BLaER1 (cell line): ENCODE results near the gene IDH2.
A peak's percentile ranks its signal among the peaks of the same experiment; 100 is the strongest.

Experiments used
- H3K27ac ChIP-seq: shearing (Covaris generic); formaldehyde crosslinking; 2 replicates; pipeline ENCODE4 v1.8.1; 2022
- H3K27me3 ChIP-seq: shearing (Covaris generic); formaldehyde crosslinking; 2 replicates; pipeline ENCODE4 v1.8.1; 2022
- H3K36me3 ChIP-seq: shearing (Covaris generic); formaldehyde crosslinking; 2 replicates; pipeline ENCODE4 v1.8.1; 2022
- H3K4me1 ChIP-seq: shearing (Covaris generic); formaldehyde crosslinking; 2 replicates; pipeline ENCODE4 v1.8.1; 2022
- H3K4me2 ChIP-seq: shearing (Covaris generic); formaldehyde crosslinking; 2 replicates; pipeline ENCODE4 v1.8.1; 2022
- H3K4me3 ChIP-seq: shearing (Covaris generic); formaldehyde crosslinking; 2 replicates; pipeline ENCODE4 v1.8.1; 2022
- H3K9ac ChIP-seq: shearing (Covaris generic); formaldehyde crosslinking; 2 replicates; pipeline ENCODE4 v1.8.1; 2022
- H3K9me3 ChIP-seq: shearing (Covaris generic); formaldehyde crosslinking; 2 replicates; pipeline ENCODE4 v1.8.1; 2022
- H4K20me1 ChIP-seq: shearing (Covaris generic); formaldehyde crosslinking; 2 replicates; pipeline ENCODE4 v1.8.1; 2022
- Cebpa-rat ChIP-seq: shearing (Covaris generic); IDR thresholded peaks from 2 replicates; pipeline ENCODE4 v1.8.1; 2022

The IDH2 gene

GRCh38 chr15:90085565-90085964, 16.7 kb downstream of the IDH2 start:
- peaks cover 99% of the 10 kb centered on the region for H4K20me1 ChIP-seq
- peaks cover 100% of the 10 kb centered on the region for H3K36me3 ChIP-seq

GRCh38 chr15:90084876-90085423, 17.3 kb downstream of the IDH2 start:
- H3K4me1 ChIP-seq: peaks cover 42% of the 10 kb centered on the region
- H3K4me2 ChIP-seq: peak overlapping the region; percentile 34; the same call in 1 of the 2 replicates
- H3K9me3 ChIP-seq: no peaks in the 10 kb centered on the region
- H3K27ac ChIP-seq: peak overlapping the region; percentile 49
- H3K4me3 ChIP-seq: no peak overlapping the region
- TF ChIP-seq Cebpa-rat: no peak
- peak overlapping the region; percentile 36 for H3K9ac ChIP-seq
- H3K27me3 ChIP-seq: no peaks in the 10 kb centered on the region
- H3K36me3 ChIP-seq: peaks cover 100% of the 10 kb centered on the region
- H4K20me1 ChIP-seq: peaks cover 99% of the 10 kb centered on the region

More at GRCh38 chr15:90085565-90085964, 16.7 kb downstream of the IDH2 start:
- H3K4me3 ChIP-seq: no peak overlapping the region
- H3K9ac ChIP-seq: peak overlapping the region; percentile 36
- peaks cover 42% of the 10 kb centered on the region for H3K4me1 ChIP-seq
- H3K27me3 ChIP-seq: no peaks in the 10 kb centered on the region
- no peaks in the 10 kb centered on the region for H3K9me3 ChIP-seq
- peak overlapping the region; percentile 40; the same call in 1 of the 2 replicates for H3K27ac ChIP-seq
- no peak for TF ChIP-seq Cebpa-rat
- no peak overlapping the region for H3K4me2 ChIP-seq

DNA sequence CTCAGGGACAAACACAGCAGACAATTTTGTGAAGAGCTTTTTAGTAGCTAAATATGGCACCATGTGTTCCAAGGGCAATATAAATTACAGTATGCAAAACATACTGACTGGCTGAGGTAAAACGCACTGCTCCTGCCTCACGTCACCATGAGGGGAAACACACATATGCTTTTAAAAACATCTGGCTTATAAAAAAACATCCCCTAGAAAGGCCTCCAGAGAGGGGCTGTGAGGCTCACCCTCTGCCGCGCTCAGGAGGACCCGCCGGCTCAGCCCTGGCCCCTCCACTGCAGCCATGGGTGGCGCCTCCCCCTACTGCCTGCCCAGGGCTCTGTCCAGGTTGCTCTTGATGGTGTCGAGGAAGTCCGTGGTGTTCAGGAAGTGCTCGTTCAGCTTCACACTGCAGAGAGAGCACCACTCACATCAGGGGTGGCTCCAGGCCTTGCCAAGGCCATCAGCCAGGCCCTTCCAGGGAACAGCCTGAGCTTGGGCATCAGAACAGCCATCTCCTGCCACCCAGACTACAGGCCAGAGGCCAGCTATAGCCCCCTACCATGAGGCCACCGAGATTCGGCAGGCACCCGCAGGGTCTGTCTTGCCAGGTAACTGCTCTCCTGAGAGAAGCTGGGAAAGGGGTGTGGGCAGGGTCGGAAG, 18.2 kb downstream of the IDH2 start:
- H3K27me3 ChIP-seq: no peaks in the 10 kb centered on the region
- H3K27ac ChIP-seq: peak overlapping the region; percentile 49
- no peak overlapping the region for H3K9ac ChIP-seq
- H3K4me1 ChIP-seq: peaks cover 42% of the 10 kb centered on the region
- no peak overlapping the region for H3K4me3 ChIP-seq
- H4K20me1 ChIP-seq: peaks cover 93% of the 10 kb centered on the region
- TF ChIP-seq Cebpa-rat: no peak
- H3K36me3 ChIP-seq: peaks cover 100% of the 10 kb centered on the region
- peak overlapping the region; percentile 34 for H3K4me2 ChIP-seq
- no peaks in the 10 kb centered on the region for H3K9me3 ChIP-seq

DNA sequence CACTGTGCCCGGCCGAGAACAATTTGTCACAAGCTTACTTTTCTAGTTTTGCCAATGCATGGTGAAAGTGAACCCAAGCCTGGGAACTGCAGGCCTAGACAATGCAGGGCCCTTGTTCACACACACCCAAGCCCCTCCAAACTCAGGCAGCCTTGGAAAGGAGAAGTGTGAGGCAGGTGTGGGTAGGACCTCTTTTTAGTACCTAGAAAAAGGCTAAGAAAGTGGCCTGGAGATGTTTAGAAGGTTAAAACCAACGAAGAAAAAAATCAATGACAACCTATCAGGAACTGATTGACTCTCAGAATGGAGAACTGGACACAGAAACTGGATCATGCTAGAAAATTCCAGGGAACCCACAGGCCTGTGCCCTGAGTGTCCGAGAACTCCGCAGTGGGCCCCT, 18.8 kb downstream of the IDH2 start:
- Histone ChIP-seq H3K4me3 (no peak overlapping the region), H3K27me3 (no peaks in the 10 kb centered on the region), H3K27ac (peak overlapping the region; percentile 49; the same call in 1 of the 2 replicates), H3K36me3 (peaks cover 100% of the 10 kb centered on the region), H4K20me1 (peaks cover 86% of the 10 kb centered on the region), H3K4me1 (peaks cover 42% of the 10 kb centered on the region), H3K9me3 (no peaks in the 10 kb centered on the region), H3K4me2 (peak overlapping the region; percentile 34), H3K9ac (no peak overlapping the region)
- TF ChIP-seq Cebpa-rat: no peak

DNA sequence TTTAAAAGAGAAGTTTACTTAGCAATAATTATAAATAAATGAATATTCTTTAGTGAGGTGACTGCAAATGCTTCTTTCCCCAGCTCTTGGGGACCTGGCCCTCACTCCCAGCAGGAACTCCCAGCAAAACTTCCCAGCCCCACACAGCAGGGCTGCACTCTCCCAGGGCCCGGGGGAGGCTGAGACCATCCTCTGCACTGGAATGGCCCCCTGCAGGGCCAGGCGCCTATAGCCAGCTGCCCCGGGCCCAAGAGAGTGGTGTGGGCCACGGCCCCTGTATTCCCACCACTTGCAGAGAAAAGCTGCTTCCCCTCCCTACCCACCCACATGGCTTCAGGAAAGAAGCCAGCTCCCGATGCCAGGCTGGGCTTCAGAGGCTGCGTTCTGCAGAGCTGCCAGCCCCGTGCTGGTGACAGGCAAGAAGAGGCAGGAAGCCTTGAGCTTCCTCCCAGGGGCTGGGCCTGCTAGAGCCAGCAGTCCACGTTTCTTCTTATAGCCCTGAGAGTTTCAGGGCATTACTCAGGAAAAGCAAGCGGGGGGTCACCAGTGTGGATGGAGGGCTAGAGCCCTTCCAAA, 20.0 kb downstream of the IDH2 start:
- H4K20me1 ChIP-seq: peaks cover 74% of the 10 kb centered on the region
- no peak for TF ChIP-seq Cebpa-rat
- H3K9ac ChIP-seq: no peak overlapping the region
- peaks cover 42% of the 10 kb centered on the region for H3K4me1 ChIP-seq
- peaks cover 98% of the 10 kb centered on the region for H3K36me3 ChIP-seq
- no peaks in the 10 kb centered on the region for H3K9me3 ChIP-seq
- no peaks in the 10 kb centered on the region for H3K27me3 ChIP-seq
- 0 out of 2 replicates have a peak overlapping the region, but pooled peaks have one; percentile 22 for H3K27ac ChIP-seq
- H3K4me3 ChIP-seq: no peak overlapping the region
- peak overlapping the region; percentile 22; the same call in 1 of the 2 replicates for H3K4me2 ChIP-seq

DNA sequence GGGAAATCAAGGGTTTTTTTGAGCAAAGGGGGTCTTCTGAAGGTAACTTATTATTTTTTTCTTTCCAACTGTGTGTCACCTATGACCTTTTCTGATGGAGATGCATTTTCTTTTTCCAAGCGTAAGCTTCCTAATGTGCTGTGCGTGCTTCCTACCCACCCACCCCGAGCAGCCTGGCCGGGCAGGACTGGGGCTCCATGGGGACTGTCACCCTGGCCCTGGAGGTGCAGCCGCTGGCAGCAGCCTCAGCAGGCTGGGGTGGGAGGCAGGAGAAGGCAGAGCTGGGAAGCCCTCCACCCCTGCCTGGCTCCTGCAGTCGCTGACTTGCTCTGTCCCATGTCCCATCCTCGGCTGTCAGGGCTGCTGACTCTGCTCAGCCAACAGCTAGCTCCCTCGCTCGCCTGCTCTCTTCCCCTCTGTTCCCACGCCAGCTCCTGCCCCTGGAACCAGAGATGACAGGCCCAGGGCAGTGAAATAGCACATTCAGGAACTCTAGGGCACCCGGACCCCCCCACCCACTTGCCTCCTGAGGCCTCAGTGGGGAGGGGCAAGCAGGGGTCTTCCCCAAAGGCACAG, 21.4 kb downstream of the IDH2 start:
- Histone ChIP-seq H3K9me3 (no peaks in the 10 kb centered on the region), H3K9ac (no peak overlapping the region), H3K36me3 (peaks cover 96% of the 10 kb centered on the region), H3K4me2 (no peak overlapping the region), H3K4me1 (peaks cover 36% of the 10 kb centered on the region), H3K4me3 (no peak overlapping the region), H3K27ac (no peak overlapping the region), H4K20me1 (peaks cover 61% of the 10 kb centered on the region), H3K27me3 (no peaks in the 10 kb centered on the region)
- no peak for TF ChIP-seq Cebpa-rat

DNA sequence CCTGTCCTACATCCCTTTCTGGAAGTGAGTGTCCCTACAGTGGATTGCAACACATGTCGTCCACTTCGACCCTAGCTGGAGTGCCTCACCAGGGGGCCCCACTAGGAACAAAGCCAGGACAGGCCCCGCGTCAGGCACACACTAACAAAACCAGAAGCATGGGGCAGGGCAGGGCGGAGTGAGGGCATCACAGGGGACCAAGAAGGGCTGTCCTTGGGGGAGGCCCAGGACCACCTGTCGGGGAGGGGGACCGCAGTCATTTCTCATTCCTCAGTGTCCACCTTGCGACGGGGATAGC, 21.9 kb downstream of the IDH2 start:
- no peak for TF ChIP-seq Cebpa-rat
- H3K27ac ChIP-seq: no peak overlapping the region
- peaks cover 56% of the 10 kb centered on the region for H4K20me1 ChIP-seq
- peaks cover 96% of the 10 kb centered on the region for H3K36me3 ChIP-seq
- no peak overlapping the region for H3K9ac ChIP-seq
- no peak overlapping the region for H3K4me3 ChIP-seq
- H3K4me2 ChIP-seq: no peak overlapping the region
- H3K27me3 ChIP-seq: no peaks in the 10 kb centered on the region
- H3K9me3 ChIP-seq: no peaks in the 10 kb centered on the region
- H3K4me1 ChIP-seq: peaks cover 31% of the 10 kb centered on the region

DNA sequence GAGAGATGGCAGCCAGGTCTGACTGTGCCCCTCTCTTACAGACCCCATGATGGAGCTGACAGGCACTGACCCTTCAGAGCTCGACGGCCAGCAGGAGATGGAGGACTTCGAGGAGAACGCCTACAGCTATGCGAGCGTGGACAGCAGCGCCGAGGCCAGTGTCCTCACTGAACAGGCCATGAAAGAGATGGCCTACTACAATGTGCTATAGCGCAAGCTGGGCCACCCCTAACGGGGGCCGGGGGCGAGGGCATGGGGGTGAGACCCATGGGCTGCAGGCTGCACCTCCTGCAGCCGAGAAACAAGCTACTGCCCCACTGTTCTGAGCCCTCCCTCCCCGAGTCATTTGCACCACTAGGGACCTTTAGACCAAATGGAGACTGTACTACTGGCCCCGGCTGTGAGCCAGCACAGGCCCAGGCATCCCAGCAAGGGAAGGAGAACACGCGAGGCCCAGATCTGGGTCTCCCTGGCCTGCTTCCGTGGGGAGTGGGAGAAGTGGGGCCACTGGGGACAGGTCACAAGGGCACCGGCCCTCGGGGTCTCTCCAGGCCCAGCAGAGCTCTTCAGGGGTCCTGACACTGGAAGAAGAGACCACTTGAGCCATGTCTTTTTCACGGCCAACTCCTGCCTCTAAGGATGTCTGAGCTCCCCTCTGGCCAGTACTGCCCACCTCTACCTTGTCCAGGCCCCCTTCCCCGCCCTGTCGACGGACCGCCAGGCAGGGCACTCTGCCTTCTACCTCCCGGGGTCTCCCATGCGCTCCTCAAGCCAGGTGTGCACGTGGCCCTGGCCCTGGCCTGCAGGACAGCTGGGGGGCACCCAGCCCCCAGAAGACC, 22.4 kb downstream of the IDH2 start:
- Histone ChIP-seq H3K4me1 (peaks cover 26% of the 10 kb centered on the region), H3K36me3 (peaks cover 96% of the 10 kb centered on the region), H3K27me3 (no peaks in the 10 kb centered on the region), H4K20me1 (peaks cover 50% of the 10 kb centered on the region), H3K9ac (no peak overlapping the region), H3K27ac (no peak overlapping the region), H3K9me3 (no peaks in the 10 kb centered on the region), H3K4me3 (no peak overlapping the region), H3K4me2 (no peak overlapping the region)
- TF ChIP-seq Cebpa-rat: no peak

DNA sequence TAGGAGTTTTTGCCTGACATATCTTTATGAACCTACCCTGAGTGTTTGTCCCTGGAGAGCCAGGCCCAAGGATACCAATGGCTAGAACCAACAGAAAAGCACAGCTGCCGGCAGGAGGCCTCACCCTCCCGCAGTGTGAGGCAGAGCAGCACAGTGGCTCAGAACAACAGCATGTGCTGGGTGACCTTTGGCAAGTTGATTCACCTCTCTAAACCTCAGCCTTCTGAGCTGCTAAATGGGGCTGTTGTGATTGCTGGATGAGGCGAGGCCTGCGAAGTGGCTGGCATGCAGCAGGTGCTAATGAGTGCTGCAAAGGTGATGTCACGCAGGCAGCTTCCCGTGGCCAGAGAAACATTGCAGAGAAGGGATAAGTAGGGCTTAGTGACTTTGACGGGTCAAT, 23.3 kb downstream of the IDH2 start:
- H3K27ac ChIP-seq: no peak overlapping the region
- no peak overlapping the region for H3K4me2 ChIP-seq
- H3K9me3 ChIP-seq: no peaks in the 10 kb centered on the region
- peaks cover 96% of the 10 kb centered on the region for H3K36me3 ChIP-seq
- H3K27me3 ChIP-seq: no peaks in the 10 kb centered on the region
- H3K4me1 ChIP-seq: peaks cover 17% of the 10 kb centered on the region
- no peak for TF ChIP-seq Cebpa-rat
- no peak overlapping the region for H3K4me3 ChIP-seq
- H3K9ac ChIP-seq: no peak overlapping the region
- peaks cover 42% of the 10 kb centered on the region for H4K20me1 ChIP-seq
